ENCODE measurements around the gene CDC42BPB.

- TF ChIP-seq EZH2 (IDR thresholded peaks at IDR 0.05) (no peak), CTCF (IDR thresholded peaks at IDR 0.05) (no peak), EZH2phosphoT487 (IDR thresholded peaks at IDR 0.05) (no peak)
These were observed 100.1 kb downstream of the CDC42BPB start for GRCh38 chr14:102957222-102957621.

All from neural progenitor cell (in vitro differentiated cells).